Hepatocyte (in vitro differentiated cells): ENCODE data around the gene MPP7. TPM values are rescaled to one million over a fixed set of nuclear protein-coding genes. Genes with fewer than 3 reads are reported as not detected.
A peak's percentile ranks its signal among the peaks of the same experiment; 100 is the strongest.
"Not testable (repeated sequence)": the region's sequence is repeated elsewhere in the genome, so short reads cannot be mapped to it uniquely, and the experiment has no call there.

ENCODE experiments used
- DNase-seq: peaks from one replicate; pipeline ENCODE4 v3.0.0-alpha.2; 2016; ENCODE audit warnings: low spot score
- H2AFZ ChIP-seq: fragments of 200-600 bp; sonication (generic); 2 replicates; pipeline ENCODE4 v1.6.0; 2016; ENCODE audit warnings: antibody characterized with exemption, mild to moderate bottlenecking
- H3K27ac ChIP-seq: fragments of 200-600 bp; sonication (generic); 2 replicates; pipeline ENCODE4 v1.5.1; 2016; ENCODE audit warnings: mild to moderate bottlenecking
- H3K27me3 ChIP-seq: fragments of 200-600 bp; sonication (generic); 2 replicates; pipeline ENCODE4 v1.6.1; 2016
- H3K36me3 ChIP-seq: fragments of 200-600 bp; sonication (generic); replicated peaks from 2 replicates; pipeline ENCODE4 v1.5.1; 2016; ENCODE audit warnings: low read depth; ENCODE audit not compliant: insufficient read depth
- H3K4me1 ChIP-seq: fragments of 200-600 bp; sonication (generic); 2 replicates; pipeline ENCODE4 v1.5.1; 2016; ENCODE audit warnings: mild to moderate bottlenecking, moderate library complexity; ENCODE audit not compliant: insufficient read depth
- H3K4me2 ChIP-seq: fragments of 200-600 bp; sonication (generic); 2 replicates; pipeline ENCODE4 v1.6.0; 2016
- H3K4me3 ChIP-seq: fragments of 200-600 bp; sonication (generic); 2 replicates; pipeline ENCODE4 v1.5.1; 2016; ENCODE audit warnings: mild to moderate bottlenecking
- H3K79me2 ChIP-seq: fragments of 200-600 bp; sonication (generic); 2 replicates; pipeline ENCODE4 v1.6.0; 2017; ENCODE audit warnings: mild to moderate bottlenecking
- H3K9me2 ChIP-seq: fragments of 200-600 bp; sonication (generic); replicated peaks from 2 replicates; pipeline ENCODE4 v1.6.0; 2017; ENCODE audit warnings: mild to moderate bottlenecking; ENCODE audit not compliant: insufficient read depth
- H3K9me3 ChIP-seq: fragments of 200-600 bp; sonication (generic); 2 replicates; pipeline ENCODE4 v1.5.1; 2016; ENCODE audit warnings: low read depth, mild to moderate bottlenecking
- H4K20me1 ChIP-seq: fragments of 200-600 bp; sonication (generic); 2 replicates; pipeline ENCODE4 v1.6.0; 2016; ENCODE audit warnings: mild to moderate bottlenecking; ENCODE audit not compliant: insufficient read depth, poor library complexity, severe bottlenecking
- EZH2 ChIP-seq: fragments of 200-600 bp; sonication (generic); IDR thresholded peaks from 2 replicates; pipeline ENCODE4 v1.6.1; 2016; ENCODE audit warnings: antibody characterized with exemption, mild to moderate bottlenecking, borderline replicate concordance
- EZH2phosphoT487 ChIP-seq: fragments of 200-600 bp; sonication (generic); IDR thresholded peaks from one replicate; pipeline ENCODE4 v1.6.1; 2018; ENCODE audit warnings: antibody characterized with exemption, mild to moderate bottlenecking, low read depth, moderate library complexity; ENCODE audit not compliant: unreplicated experiment, severe bottlenecking
- WGBS: methylation state at CpG from one replicate; pipeline ENCODE4 v1.1.6; 2016; ENCODE audit warnings: low lambda C conversion rate; ENCODE audit errors: missing lambda C conversion rate; 5-methylcytosine and 5-hydroxymethylcytosine counted together
- polyA plus RNA-seq: library from polyadenylated mRNA; unstranded; fragments of >200 nt; fragmentation: Nextera tagmentation; extraction: Ambion mirVana; gene quantifications from 2 replicates; pipeline ENCODE4 v1.2.1, GENCODE V29; 2016
- total RNA-seq: library from RNA; depleted of rRNA; stranded (reverse); fragments of >200 nt; gene quantifications from 2 replicates; pipeline ENCODE4 v1.2.3, GENCODE V29; 2014
- TF ChIP-seq, protein P1 (sequence below): fragments of 200-600 bp; sonication (generic); IDR thresholded peaks from 2 replicates; pipeline ENCODE4 v1.5.1; 2016; ENCODE audit warnings: antibody characterized with exemption, mild to moderate bottlenecking; ENCODE audit not compliant: poor library complexity

MPP7 gene
- total and polyA plus RNA-seq, 2 experiments from 2014 or later = 6.8 to 8.4 TPM

DNA sequence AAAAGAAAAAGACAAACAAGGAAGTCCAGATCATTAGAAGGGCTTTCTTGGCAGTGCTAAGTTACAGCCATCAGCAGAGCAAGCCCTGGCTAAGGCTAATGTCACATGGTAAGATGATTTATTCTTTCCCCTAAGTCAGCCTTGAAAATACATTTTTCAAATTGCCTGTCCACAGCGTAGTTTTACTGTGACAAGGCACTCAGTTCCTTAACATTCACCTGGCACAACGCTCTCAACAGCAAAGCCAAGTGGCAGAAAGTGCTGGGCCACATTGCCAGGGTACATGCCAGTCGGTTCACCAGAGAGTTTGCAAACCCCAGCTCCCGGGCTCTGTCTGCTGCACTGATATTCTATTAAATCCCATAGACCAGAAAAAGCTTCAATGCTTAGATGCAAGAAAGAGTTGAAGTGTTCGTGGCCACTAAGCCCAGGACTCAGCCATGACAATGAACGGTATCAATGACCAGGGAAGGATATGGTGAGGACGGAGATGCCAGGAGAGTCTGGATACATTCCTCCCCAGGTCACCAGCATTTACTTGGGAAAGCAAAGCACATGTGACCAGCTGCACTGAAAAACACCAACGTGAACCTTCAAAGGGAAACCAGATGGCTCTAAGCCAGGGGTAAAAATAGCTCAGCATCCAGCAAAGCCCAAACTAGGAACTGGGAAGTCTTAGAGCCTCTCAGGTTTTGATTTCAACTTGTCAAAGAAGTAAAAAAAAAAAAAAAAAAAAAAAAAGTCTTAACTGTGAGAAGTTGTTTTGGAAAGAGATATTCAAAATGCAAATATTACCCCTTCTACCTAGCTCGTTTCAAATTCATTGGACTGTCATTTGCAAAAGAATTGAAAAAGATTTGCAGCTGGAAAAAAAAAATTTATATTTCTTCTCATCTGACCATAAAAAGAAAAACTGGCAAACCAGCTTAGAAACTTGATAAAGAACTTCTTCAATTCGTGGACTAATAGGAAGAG is 23.9 kb upstream of the MPP7 start:
- DNase-seq = peak; percentile 24
- no peak overlapping the region for H3K4me2 ChIP-seq
- 57% methylated on average over 10 of the region's 10 CpGs for WGBS

DNA sequence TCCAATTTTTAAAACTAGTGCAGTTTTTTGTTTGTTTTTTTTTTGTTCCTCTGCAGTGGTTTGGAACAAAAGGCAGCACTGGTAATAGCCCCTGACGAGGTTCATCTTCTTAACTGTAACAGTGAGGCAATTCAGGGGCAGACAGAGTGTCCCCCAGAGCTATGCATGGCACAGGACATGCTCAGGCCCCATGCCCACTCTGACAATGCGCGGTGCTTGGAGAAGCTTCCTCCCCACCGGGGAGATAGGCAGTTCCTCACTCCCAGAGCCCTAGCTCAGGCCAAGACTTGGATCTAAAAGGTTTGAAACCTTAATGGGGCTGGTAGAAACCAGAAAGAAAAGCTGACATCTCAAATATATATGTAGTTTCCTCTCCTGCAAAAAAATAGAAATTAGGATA is 17.9 kb upstream of the MPP7 start:
- H3K27ac ChIP-seq = no peak overlapping the region
- H3K79me2 ChIP-seq = no peaks in the 10 kb centered on the region
- H3K36me3 ChIP-seq = no peaks in the 10 kb centered on the region
- no peaks in the 10 kb centered on the region for H3K9me3 ChIP-seq
- H3K4me3 ChIP-seq = no peak overlapping the region
- no peaks in the 10 kb centered on the region for H3K9me2 ChIP-seq
- H4K20me1 ChIP-seq = no peaks in the 10 kb centered on the region
- TF ChIP-seq EZH2phosphoT487 (no peak), EZH2 (no peak)
- H3K4me1 ChIP-seq = no peaks in the 10 kb centered on the region
- DNase-seq = no peak
- no peaks in the 10 kb centered on the region for H3K27me3 ChIP-seq
- 76% methylated on average over 4 of the region's 4 CpGs for WGBS
- no peak overlapping the region for H3K4me2 ChIP-seq
- H2AFZ ChIP-seq = no peak overlapping the region

More for the DNA sequence above, 23.9 kb upstream of the MPP7 start:
- TF ChIP-seq EZH2 (no peak), EZH2phosphoT487 (no peak)
- TF ChIP-seq, protein P1, sequence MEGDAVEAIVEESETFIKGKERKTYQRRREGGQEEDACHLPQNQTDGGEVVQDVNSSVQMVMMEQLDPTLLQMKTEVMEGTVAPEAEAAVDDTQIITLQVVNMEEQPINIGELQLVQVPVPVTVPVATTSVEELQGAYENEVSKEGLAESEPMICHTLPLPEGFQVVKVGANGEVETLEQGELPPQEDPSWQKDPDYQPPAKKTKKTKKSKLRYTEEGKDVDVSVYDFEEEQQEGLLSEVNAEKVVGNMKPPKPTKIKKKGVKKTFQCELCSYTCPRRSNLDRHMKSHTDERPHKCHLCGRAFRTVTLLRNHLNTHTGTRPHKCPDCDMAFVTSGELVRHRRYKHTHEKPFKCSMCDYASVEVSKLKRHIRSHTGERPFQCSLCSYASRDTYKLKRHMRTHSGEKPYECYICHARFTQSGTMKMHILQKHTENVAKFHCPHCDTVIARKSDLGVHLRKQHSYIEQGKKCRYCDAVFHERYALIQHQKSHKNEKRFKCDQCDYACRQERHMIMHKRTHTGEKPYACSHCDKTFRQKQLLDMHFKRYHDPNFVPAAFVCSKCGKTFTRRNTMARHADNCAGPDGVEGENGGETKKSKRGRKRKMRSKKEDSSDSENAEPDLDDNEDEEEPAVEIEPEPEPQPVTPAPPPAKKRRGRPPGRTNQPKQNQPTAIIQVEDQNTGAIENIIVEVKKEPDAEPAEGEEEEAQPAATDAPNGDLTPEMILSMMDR = no peak
- no peak overlapping the region for H3K27ac ChIP-seq
- no peak overlapping the region for H2AFZ ChIP-seq
- no peaks in the 10 kb centered on the region for H4K20me1 ChIP-seq
- H3K79me2 ChIP-seq = no peaks in the 10 kb centered on the region
- no peaks in the 10 kb centered on the region for H3K9me2 ChIP-seq
- H3K4me1 ChIP-seq = no peaks in the 10 kb centered on the region
- H3K36me3 ChIP-seq = no peaks in the 10 kb centered on the region
- H3K9me3 ChIP-seq = no peaks in the 10 kb centered on the region
- no peaks in the 10 kb centered on the region for H3K27me3 ChIP-seq
- H3K4me3 ChIP-seq = no peak overlapping the region

DNA sequence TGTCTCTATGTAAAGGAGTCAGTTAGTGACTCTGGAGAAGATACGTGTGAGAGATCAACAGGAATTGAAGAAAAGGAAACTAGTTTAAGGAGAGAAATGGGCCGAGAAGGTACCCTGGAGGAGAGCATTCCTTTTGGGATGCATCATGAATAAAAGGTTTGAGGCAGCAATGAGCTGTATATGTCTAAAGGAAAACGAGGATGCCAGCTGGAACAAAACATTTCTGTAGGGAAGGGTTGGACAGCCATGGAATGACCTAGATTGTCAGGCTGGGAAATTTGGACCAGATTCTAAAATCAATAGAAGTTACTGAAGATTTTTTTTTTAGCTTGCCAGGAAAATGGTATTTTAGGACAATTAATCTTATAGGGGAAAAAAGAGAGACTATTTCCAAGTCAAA is 17.2 kb upstream of the MPP7 start:
- Histone ChIP-seq H3K79me2 (no peaks in the 10 kb centered on the region), H3K4me3 (no peak overlapping the region), H3K9me3 (no peaks in the 10 kb centered on the region), H2AFZ (no peak overlapping the region), H3K27ac (no peak overlapping the region), H3K4me1 (no peaks in the 10 kb centered on the region), H3K9me2 (no peaks in the 10 kb centered on the region), H3K27me3 (no peaks in the 10 kb centered on the region), H4K20me1 (no peaks in the 10 kb centered on the region), H3K36me3 (no peaks in the 10 kb centered on the region), H3K4me2 (no peak overlapping the region)
- no peak for DNase-seq
- 84% methylated on average over 3 of the region's 3 CpGs for WGBS
- no peak for TF ChIP-seq EZH2phosphoT487
- TF ChIP-seq, protein P1 = no peak
- no peak for TF ChIP-seq EZH2

DNA sequence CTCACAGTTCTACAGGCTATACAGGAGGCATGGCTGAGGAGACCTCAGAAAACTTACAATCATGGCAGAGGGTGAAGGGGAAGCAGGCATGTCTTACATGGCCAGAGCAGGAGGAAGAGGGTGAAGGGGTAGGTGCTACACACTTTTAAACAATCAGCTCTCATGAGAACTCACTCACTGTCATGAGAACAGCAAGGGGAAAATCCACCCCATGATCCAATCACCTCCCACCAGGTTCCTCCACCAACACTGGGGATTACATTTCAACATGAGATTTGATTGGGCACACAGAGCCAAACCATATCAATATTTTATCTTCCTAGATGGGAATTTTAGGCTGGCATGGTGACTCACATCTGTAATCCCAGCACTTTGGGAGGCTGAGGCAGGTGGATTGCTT is 16.2 kb upstream of the MPP7 start:
- H4K20me1 ChIP-seq, H3K27ac ChIP-seq, H3K79me2 ChIP-seq, H3K4me1 ChIP-seq, H3K9me3 ChIP-seq, H2AFZ ChIP-seq, H3K4me2 ChIP-seq, H3K36me3 ChIP-seq, H3K9me2 ChIP-seq, H3K27me3 ChIP-seq, H3K4me3 ChIP-seq, DNase-seq: not testable (repeated sequence)
